ENCODE measurements around the gene MAGOH.

- no peak for TF ChIP-seq USF2 (IDR thresholded peaks at IDR 0.05; ENCODE audit: low read depth, low read length)
- no peak for TF ChIP-seq USF2 (CRISPR knock-in tag; IDR thresholded peaks at IDR 0.05; ENCODE audit: borderline replicate concordance)
- TF ChIP-seq KDM1A (CRISPR knock-in tag; IDR thresholded peaks at IDR 0.05) = no peak
Observed at GRCh38 chr1:53279296-53280200, 41.2 kb upstream of the MAGOH start.

All from HepG2 (cell line).